ENCODE data around the gene VIPR2.

DNA sequence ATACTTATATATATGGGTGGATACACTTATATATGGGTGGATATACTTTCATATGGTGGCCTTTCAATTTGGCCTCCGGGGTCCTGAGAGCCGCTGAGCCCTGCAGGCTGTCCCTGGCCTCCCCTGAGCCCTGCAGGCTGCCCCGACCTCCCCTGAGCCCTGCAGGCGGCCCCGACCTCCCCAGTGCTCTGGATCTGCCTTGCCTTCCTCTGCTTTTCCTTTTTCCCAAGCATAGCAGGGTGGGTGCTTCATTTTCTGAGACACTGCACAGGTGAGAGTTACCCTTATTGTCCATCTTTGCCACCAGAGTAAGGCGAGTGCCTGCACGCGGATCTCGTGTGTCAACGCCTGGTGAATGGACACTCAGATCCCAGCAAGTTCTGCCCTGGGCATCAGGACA lies 106.6 kb downstream of the VIPR2 start:
- TF ChIP-seq, protein P1, sequence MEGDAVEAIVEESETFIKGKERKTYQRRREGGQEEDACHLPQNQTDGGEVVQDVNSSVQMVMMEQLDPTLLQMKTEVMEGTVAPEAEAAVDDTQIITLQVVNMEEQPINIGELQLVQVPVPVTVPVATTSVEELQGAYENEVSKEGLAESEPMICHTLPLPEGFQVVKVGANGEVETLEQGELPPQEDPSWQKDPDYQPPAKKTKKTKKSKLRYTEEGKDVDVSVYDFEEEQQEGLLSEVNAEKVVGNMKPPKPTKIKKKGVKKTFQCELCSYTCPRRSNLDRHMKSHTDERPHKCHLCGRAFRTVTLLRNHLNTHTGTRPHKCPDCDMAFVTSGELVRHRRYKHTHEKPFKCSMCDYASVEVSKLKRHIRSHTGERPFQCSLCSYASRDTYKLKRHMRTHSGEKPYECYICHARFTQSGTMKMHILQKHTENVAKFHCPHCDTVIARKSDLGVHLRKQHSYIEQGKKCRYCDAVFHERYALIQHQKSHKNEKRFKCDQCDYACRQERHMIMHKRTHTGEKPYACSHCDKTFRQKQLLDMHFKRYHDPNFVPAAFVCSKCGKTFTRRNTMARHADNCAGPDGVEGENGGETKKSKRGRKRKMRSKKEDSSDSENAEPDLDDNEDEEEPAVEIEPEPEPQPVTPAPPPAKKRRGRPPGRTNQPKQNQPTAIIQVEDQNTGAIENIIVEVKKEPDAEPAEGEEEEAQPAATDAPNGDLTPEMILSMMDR (IDR thresholded peaks at IDR 0.05) = no peak
- no peak for TF ChIP-seq POLR2A (IDR thresholded peaks at IDR 0.05)
